ENCODE measurements around the gene CDADC1. TPM values are rescaled to one million over a fixed set of nuclear protein-coding genes. Genes with fewer than 3 reads are reported as not detected.

CDADC1 gene
- total RNA-seq, 1 donor = 3.5 TPM

Other genes with a start within 250 kb of the CDADC1 start
- not detected in 2 replicates for gene MLNR, start 27.6 kb upstream of the CDADC1 start, total RNA-seq
- 10.3 and 15.1 TPM in 2 replicates for gene CAB39L, start 196.1 kb downstream of the CDADC1 start, total RNA-seq
- gene SETDB2, start 196.3 kb downstream of the CDADC1 start, total RNA-seq = 11.9 and 16.4 TPM in 2 replicates
- gene PHF11, start 248.0 kb downstream of the CDADC1 start, total RNA-seq = 21.6 and 27.6 TPM in 2 replicates